ENCODE data around the gene WSB2.

WSB2 gene

DNA sequence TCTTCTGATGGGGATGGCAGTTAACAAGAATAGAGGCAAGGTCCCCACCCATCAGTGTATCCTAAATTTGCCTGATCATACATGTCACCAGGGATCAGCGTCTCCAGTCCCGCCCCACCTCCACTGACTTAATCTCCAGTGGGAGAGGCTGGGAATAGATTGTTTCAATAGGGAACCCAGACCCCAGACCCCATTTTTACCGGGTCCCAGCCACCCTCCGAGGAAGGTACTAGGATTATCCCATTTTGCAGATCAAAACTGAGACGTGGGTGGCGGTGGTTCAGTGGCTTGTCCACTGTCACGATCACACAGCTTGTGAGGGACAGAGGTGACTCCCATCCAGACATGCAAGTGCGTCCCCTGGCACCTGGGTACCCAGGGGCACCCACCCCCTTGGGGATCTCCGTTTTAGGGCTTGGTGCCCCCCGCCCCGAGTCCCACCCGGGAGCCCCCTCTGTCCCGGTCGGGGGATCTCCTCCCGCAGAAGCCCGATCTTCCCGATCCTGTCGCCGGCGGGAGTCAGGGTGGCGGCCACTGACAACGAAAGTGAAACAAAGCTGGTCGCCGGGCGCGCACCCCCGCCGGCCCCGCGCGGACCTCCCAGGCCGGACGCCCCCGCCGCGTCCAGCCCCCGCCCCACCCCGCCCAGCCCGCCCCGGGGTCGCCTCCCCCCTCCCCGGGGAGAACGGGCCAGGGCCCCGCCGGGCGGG, 523 bp downstream of the WSB2 start:
- TF ChIP-seq REST (IDR thresholded peaks at IDR 0.05; ENCODE audit: insufficient read depth in 1 of 2, low read depth in 2 of 2, low read length in 2 of 2) (no peak), SIN3A (IDR thresholded peaks at IDR 0.05; ENCODE audit: borderline replicate concordance, insufficient read depth, low read length) (no peak), POLR2AphosphoS5 (IDR thresholded peaks at IDR 0.05; ENCODE audit: low read depth, low read length) (no peak), FOXP2 (optimal IDR thresholded peaks at IDR 0.05; ENCODE audit: borderline replicate concordance, extremely low read depth, extremely low read length, insufficient read depth) (no peak), TAF1 (IDR thresholded peaks at IDR 0.05; ENCODE audit: borderline replicate concordance, insufficient read depth, low read length) (no peak)

- TF ChIP-seq SIN3A (IDR thresholded peaks at IDR 0.05; ENCODE audit: borderline replicate concordance, insufficient read depth, low read length) (no peak), REST (IDR thresholded peaks at IDR 0.05; ENCODE audit: insufficient read depth in 1 of 2, low read depth in 2 of 2, low read length in 2 of 2) (no peak), TAF1 (IDR thresholded peaks at IDR 0.05; ENCODE audit: borderline replicate concordance, insufficient read depth, low read length) (no peak), POLR2AphosphoS5 (IDR thresholded peaks at IDR 0.05; ENCODE audit: low read depth, low read length) (no peak), FOXP2 (optimal IDR thresholded peaks at IDR 0.05; ENCODE audit: borderline replicate concordance, extremely low read depth, extremely low read length, insufficient read depth) (no peak)
These were observed 1.4 kb downstream of the WSB2 start for GRCh38 chr12:118059341-118060191.

DNA sequence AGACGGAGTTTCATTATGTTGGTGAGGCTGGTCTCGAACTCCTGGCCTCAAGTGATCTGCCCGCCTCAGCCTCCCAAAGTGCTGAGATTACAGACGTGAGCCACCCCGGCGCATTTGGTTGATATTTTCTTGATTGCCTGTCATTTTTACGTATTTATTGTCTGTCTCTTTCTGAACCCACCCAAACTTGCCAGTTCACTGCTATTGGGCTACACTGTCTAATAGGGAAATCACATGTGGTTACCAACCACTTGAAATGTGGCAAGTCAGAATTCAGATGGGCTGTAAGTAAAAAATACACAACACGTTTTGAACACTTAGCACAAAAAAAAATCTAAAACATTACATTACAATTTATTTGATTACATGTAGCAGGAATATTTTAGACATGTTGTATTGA, 2.1 kb downstream of the WSB2 start:
- TF ChIP-seq POLR2AphosphoS5 (IDR thresholded peaks at IDR 0.05; ENCODE audit: low read depth, low read length), result no peak
- no peak for TF ChIP-seq FOXP2 (optimal IDR thresholded peaks at IDR 0.05; ENCODE audit: borderline replicate concordance, extremely low read depth, extremely low read length, insufficient read depth)
- no peak for TF ChIP-seq REST (IDR thresholded peaks at IDR 0.05; ENCODE audit: insufficient read depth in 1 of 2, low read depth in 2 of 2, low read length in 2 of 2)
- no peak for TF ChIP-seq TAF1 (IDR thresholded peaks at IDR 0.05; ENCODE audit: borderline replicate concordance, insufficient read depth, low read length)
- TF ChIP-seq SIN3A (IDR thresholded peaks at IDR 0.05; ENCODE audit: borderline replicate concordance, insufficient read depth, low read length), result no peak

GRCh38 chr12:118058227-118058626, 2.8 kb downstream of the WSB2 start:
- TF ChIP-seq POLR2AphosphoS5 (IDR thresholded peaks at IDR 0.05; ENCODE audit: low read depth, low read length) (no peak), SIN3A (IDR thresholded peaks at IDR 0.05; ENCODE audit: borderline replicate concordance, insufficient read depth, low read length) (no peak), TAF1 (IDR thresholded peaks at IDR 0.05; ENCODE audit: borderline replicate concordance, insufficient read depth, low read length) (no peak), REST (IDR thresholded peaks at IDR 0.05; ENCODE audit: insufficient read depth in 1 of 2, low read depth in 2 of 2, low read length in 2 of 2) (no peak), FOXP2 (optimal IDR thresholded peaks at IDR 0.05; ENCODE audit: borderline replicate concordance, extremely low read depth, extremely low read length, insufficient read depth) (no peak)
